ENCODE measurements around the gene MPP7. TPM values are rescaled to one million over a fixed set of nuclear protein-coding genes. Genes with fewer than 3 reads are reported as not detected.

The MPP7 gene
- total and polyA plus RNA-seq, 2 of the 8 experiments (the other 6 are each of a cell fraction or from before 2014, with no cell fraction given): 1.9 to 9.3 TPM

- Histone ChIP-seq H3K23me2 (ENCODE audit: low read depth, low read length) (no peaks in the 10 kb centered on the region), H3K14ac (ENCODE audit: insufficient read length) (no peak overlapping the region), H3K79me1 (ENCODE audit: low read depth, low read length) (no peaks in the 10 kb centered on the region), H4K5ac (ENCODE audit: insufficient read length, low read depth, low read length) (no peak overlapping the region), H3K4me1 (replicated peaks in 1 of 4; ENCODE audit: control insufficient read depth in 3 of 4, insufficient read depth in 4 of 4, low read length in 3 of 4) (no peaks in the 10 kb centered on the region), H3K9me3 (ENCODE audit: insufficient read depth in 2 of 2, low read depth in 1 of 2, low read length in 1 of 2) (no peaks in the 10 kb centered on the region), H2AK5ac (ENCODE audit: low read depth, low read length) (no peak overlapping the region), H2BK20ac (ENCODE audit: low read length) (no peak overlapping the region), H3K79me2 (ENCODE audit: control insufficient read depth in 1 of 2, insufficient read depth in 2 of 2, low read length in 2 of 2) (no peaks in the 10 kb centered on the region), H4K8ac (ENCODE audit: extremely low read depth, insufficient read depth, low read length) (no peak overlapping the region), H3K4me2 (ENCODE audit: insufficient read depth in 1 of 2, low read depth in 2 of 2, low read length in 2 of 2) (no peak overlapping the region), H3K23ac (ENCODE audit: insufficient read length) (no peak overlapping the region), H3K18ac (ENCODE audit: extremely low read depth, low read length) (no peak overlapping the region), H4K20me1 (replicated peaks in 1 of 2; ENCODE audit: control insufficient read depth in 1 of 2, insufficient read depth in 2 of 2, low read length in 2 of 2) (no peaks in the 10 kb centered on the region), H2BK120ac (replicated peaks; ENCODE audit: low read depth, low read length) (no peak overlapping the region), H3K9ac (replicated peaks in 1 of 4; ENCODE audit: extremely low read depth in 1 of 4, low read depth in 3 of 4, low read length in 3 of 4) (no peak overlapping the region), H3K4ac (replicated peaks; ENCODE audit: insufficient read length, low read depth, low read length) (no peak overlapping the region), H3K27me3 (replicated peaks in 1 of 4; ENCODE audit: control insufficient read depth in 3 of 4, extremely low read depth in 1 of 4, insufficient read depth in 3 of 4, low read length in 3 of 4) (peaks cover 0 to 2% (median 0%) of the 10 kb centered on the region in 4 experiments; a peak in 1 of 7 replicates), H4K91ac (replicated peaks; ENCODE audit: insufficient read length, low read length) (no peak overlapping the region), H3K36me3 (ENCODE audit: control insufficient read depth in 2 of 4, insufficient read depth in 4 of 4, low read length in 3 of 4) (no peaks in the 10 kb centered on the region), H2AFZ (ENCODE audit: low read length) (no peak overlapping the region), H3K56ac (replicated peaks; ENCODE audit: insufficient read length, low read depth, low read length) (no peak overlapping the region), H2BK15ac (ENCODE audit: low read length) (no peak overlapping the region), H3K4me3 (ENCODE audit: extremely low read depth in 1 of 4, insufficient read depth in 2 of 4, low read depth in 3 of 4, low read length in 4 of 4) (no peak overlapping the region), H3K27ac (ENCODE audit: low read depth, low read length) (no peak overlapping the region), H2BK12ac (ENCODE audit: low read depth, low read length) (no peak overlapping the region), H2BK5ac (ENCODE audit: low read depth, low read length) (no peak overlapping the region)
- TF ChIP-seq MAFK (IDR thresholded peaks at IDR 0.05; ENCODE audit: low read depth, low read length) (0 out of 2 replicates have a peak, but pooled peaks have one; percentile 16), YY1 (IDR thresholded peaks at IDR 0.05; ENCODE audit: low read depth, low read length) (no peak)
- DNase-seq (ENCODE audit: low read depth in 1 of 2, low spot score in 2 of 2): no peak
- 82% methylated on average over 9 of the region's 9 CpGs; no CpG with 5 or more reads in 1 of the 2 experiments for WGBS, 2 experiments (ENCODE audit: extremely low coverage in 1 of 2, insufficient coverage in 1 of 2, insufficient read length in 1 of 2, insufficient replicate concordance in 2 of 2, low coverage in 1 of 2, low lambda C conversion rate in 2 of 2, missing lambda C conversion rate in 1 of 2)
- FAIRE-seq: no peak
- POLR2A ChIA-PET (ENCODE audit: partially characterized antibody): no interaction called here
- CTCF ChIA-PET (ENCODE audit: partially characterized antibody): interaction anchor here (1.0 to 1.7 kb wide), 3 partner anchors 19 to 30 kb away, joined by 3 to 4 read pairs (median 3); no protein-coding TSS in a partner anchor
Observed at GRCh38 chr10:28269842-28270456, 32.9 kb downstream of the MPP7 start.

Measured in H1 (cell line).